ENCODE data around the gene FARP1. TPM values are rescaled to one million over a fixed set of nuclear protein-coding genes. Genes with fewer than 3 reads are reported as not detected.

Gene FARP1
- total and polyA plus RNA-seq, 10 of the 15 experiments (the other 5 are each of a cell fraction or from before 2014, with no cell fraction given), result 0.17 to 6.9 (median 0.68) TPM

DNA sequence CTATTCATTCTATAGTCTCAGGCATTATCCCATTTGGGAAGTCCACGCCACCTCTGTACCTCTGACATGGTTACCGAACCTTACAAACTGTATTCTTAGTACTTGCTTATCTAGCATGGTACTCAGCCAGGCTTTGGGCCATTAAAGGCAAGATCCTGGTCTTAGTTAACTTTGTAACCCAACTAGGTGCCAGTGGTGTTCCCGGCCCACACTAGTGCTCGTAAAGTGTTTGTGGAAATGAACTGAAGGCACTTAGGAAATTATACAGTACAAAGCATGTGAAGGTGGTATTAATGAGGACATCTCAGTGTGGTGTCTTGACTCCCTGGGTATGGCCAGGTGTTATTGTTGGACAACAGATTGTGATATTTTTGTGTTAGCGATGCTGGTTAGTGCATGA lies 122.0 kb downstream of the FARP1 start (continued):
- no peak for TF ChIP-seq SMC3 (IDR thresholded peaks at IDR 0.05; ENCODE audit: borderline replicate concordance, low read length)

DNA sequence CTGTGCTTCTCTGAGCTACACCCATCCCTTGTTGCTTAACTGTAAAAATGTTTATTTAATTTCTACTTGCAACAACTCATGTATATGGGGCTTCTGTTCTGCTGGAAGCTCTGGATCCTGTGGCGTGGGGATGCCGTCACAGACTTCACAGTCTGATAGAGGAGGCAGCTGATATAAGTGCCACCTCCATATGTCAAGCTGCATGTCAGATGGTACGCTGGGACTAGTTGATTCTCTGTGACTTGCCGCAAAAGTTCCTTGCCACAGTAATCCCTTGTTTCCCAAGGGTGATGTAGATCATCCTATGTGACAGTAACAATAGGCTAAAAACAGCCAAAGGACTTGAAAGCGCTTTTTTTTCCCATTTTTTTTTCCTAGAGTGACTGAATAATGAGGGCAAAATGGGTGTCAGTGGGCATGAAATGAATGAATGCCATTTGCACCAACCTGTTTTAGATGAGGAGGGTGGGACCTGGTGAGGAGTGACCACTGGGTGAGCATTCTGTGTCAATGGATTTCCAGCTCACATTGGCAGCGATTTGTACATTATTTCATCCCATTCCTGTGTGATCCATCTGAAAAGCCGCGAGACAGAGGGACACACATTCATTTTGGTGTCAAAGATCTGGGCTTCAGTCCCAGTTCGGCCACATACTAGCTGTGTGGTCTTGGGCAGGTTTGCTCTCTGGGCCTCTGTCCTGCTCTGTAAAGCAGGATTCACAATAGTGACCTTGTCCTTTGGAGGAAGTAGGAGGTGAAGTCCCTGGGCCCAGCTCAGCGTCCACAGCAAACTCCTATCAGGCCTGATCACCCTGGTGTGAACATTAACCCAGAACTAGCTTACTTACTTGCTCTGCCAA lies 123.0 kb downstream of the FARP1 start:
- H3K79me2 ChIP-seq (ENCODE audit: control insufficient read depth, insufficient read depth, low read length), result no peaks in the 10 kb centered on the region
- no peak for ATAC-seq
- peak; percentile 49 for FAIRE-seq
- no peaks in the 10 kb centered on the region for H3K36me3 ChIP-seq (ENCODE audit: control insufficient read depth in 2 of 2, insufficient read depth in 2 of 2, low read length in 1 of 2)
- H3K4me1 ChIP-seq (ENCODE audit: control insufficient read depth, insufficient read depth, low read length), result peaks cover 6% of the 10 kb centered on the region
- CTCF ChIA-PET, result interaction anchor here (1.4 kb wide), 1 partner anchor 10 kb away, joined by 5 read pairs; no protein-coding TSS in a partner anchor
- SMC1A ChIA-PET (ENCODE audit: uncharacterized antibody, unreplicated experiment), result interaction anchor here (0.9 to 1.7 kb wide), 5 partner anchors 11 to 120 kb away, joined by 3 to 6 read pairs (median 4); no protein-coding TSS in a partner anchor
- no TSS peak for BruUV-seq (replicated peaks)
- H3K4me2 ChIP-seq (ENCODE audit: control insufficient read depth, insufficient read depth), result no peak overlapping the region
- POLR2A ChIA-PET, result no interaction called here
- no peak for DNase-seq (ENCODE audit: low read depth, low spot score)
- H3K9me3 ChIP-seq (replicated peaks; ENCODE audit: control insufficient read depth, insufficient read depth, low read length), result no peaks in the 10 kb centered on the region
- RAD21 ChIA-PET (ENCODE audit: unreplicated experiment), result interaction anchor here (0.5 to 0.9 kb wide), 2 partner anchors 31 to 64 kb away, joined by 3 to 4 read pairs; no protein-coding TSS in a partner anchor
- WGBS (ENCODE audit: insufficient coverage, insufficient replicate concordance, low lambda C conversion rate, missing lambda C conversion rate), result 55% methylated on average over 10 of the region's 10 CpGs
- no peak overlapping the region for H3K9ac ChIP-seq (ENCODE audit: control insufficient read depth, insufficient read depth, low read length)
- H3K27ac ChIP-seq (ENCODE audit: control insufficient read depth, insufficient read depth), result no peak overlapping the region
- no peaks in the 10 kb centered on the region for H4K20me1 ChIP-seq (ENCODE audit: control insufficient read depth, insufficient read depth)
- TF ChIP-seq ZNF384 (IDR thresholded peaks at IDR 0.05; ENCODE audit: borderline replicate concordance, low read depth, low read length), result no peak
- no peak for TF ChIP-seq NR2C1 (IDR thresholded peaks at IDR 0.05)
- no peak for TF ChIP-seq CBX5 (IDR thresholded peaks at IDR 0.05; ENCODE audit: low read depth)
- TF ChIP-seq, protein P1, sequence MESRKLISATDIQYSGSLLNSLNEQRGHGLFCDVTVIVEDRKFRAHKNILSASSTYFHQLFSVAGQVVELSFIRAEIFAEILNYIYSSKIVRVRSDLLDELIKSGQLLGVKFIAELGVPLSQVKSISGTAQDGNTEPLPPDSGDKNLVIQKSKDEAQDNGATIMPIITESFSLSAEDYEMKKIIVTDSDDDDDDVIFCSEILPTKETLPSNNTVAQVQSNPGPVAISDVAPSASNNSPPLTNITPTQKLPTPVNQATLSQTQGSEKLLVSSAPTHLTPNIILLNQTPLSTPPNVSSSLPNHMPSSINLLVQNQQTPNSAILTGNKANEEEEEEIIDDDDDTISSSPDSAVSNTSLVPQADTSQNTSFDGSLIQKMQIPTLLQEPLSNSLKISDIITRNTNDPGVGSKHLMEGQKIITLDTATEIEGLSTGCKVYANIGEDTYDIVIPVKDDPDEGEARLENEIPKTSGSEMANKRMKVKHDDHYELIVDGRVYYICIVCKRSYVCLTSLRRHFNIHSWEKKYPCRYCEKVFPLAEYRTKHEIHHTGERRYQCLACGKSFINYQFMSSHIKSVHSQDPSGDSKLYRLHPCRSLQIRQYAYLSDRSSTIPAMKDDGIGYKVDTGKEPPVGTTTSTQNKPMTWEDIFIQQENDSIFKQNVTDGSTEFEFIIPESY (IDR thresholded peaks at IDR 0.05), result no peak
- TF ChIP-seq KAT2A (conservative IDR thresholded peaks at IDR 0.05; ENCODE audit: control insufficient read depth, low read depth, low read length), result no peak
- TF ChIP-seq RUNX3 (IDR thresholded peaks at IDR 0.05; ENCODE audit: low read length), result no peak
- TF ChIP-seq POU2F2 (IDR thresholded peaks at IDR 0.05; ENCODE audit: borderline replicate concordance, low read depth, low read length), result no peak
- no peak for TF ChIP-seq TARDBP (IDR thresholded peaks at IDR 0.05; ENCODE audit: borderline replicate concordance)
- TF ChIP-seq ZNF207 (IDR thresholded peaks at IDR 0.05; ENCODE audit: borderline replicate concordance), result no peak
- TF ChIP-seq GATAD2B (conservative IDR thresholded peaks at IDR 0.05; ENCODE audit: low read depth), result no peak
- TF ChIP-seq, protein P2, sequence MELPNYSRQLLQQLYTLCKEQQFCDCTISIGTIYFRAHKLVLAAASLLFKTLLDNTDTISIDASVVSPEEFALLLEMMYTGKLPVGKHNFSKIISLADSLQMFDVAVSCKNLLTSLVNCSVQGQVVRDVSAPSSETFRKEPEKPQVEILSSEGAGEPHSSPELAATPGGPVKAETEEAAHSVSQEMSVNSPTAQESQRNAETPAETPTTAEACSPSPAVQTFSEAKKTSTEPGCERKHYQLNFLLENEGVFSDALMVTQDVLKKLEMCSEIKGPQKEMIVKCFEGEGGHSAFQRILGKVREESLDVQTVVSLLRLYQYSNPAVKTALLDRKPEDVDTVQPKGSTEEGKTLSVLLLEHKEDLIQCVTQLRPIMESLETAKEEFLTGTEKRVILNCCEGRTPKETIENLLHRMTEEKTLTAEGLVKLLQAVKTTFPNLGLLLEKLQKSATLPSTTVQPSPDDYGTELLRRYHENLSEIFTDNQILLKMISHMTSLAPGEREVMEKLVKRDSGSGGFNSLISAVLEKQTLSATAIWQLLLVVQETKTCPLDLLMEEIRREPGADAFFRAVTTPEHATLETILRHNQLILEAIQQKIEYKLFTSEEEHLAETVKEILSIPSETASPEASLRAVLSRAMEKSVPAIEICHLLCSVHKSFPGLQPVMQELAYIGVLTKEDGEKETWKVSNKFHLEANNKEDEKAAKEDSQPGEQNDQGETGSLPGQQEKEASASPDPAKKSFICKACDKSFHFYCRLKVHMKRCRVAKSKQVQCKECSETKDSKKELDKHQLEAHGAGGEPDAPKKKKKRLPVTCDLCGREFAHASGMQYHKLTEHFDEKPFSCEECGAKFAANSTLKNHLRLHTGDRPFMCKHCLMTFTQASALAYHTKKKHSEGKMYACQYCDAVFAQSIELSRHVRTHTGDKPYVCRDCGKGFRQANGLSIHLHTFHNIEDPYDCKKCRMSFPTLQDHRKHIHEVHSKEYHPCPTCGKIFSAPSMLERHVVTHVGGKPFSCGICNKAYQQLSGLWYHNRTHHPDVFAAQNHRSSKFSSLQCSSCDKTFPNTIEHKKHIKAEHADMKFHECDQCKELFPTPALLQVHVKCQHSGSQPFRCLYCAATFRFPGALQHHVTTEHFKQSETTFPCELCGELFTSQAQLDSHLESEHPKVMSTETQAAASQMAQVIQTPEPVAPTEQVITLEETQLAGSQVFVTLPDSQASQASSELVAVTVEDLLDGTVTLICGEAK (IDR thresholded peaks at IDR 0.05; ENCODE audit: borderline replicate concordance), result no peak
- intact Hi-C loops (cut with micrococcal nuclease; ENCODE audit: unreplicated experiment), result no loop called here
- H3K27me3 ChIP-seq (replicated peaks in 1 of 2; ENCODE audit: control insufficient read depth in 2 of 2, insufficient read depth in 2 of 2, low read length in 1 of 2), result no peaks in the 10 kb centered on the region
- no peak overlapping the region for H3K4me3 ChIP-seq
- in situ Hi-C loops (cut with MboI), result no loop called here
- no peak overlapping the region for H2AFZ ChIP-seq (ENCODE audit: control insufficient read depth, low read depth, low read length)
